ENCODE measurements around the gene HMGCLL1. TPM values are rescaled to one million over a fixed set of nuclear protein-coding genes. Genes with fewer than 3 reads are reported as not detected.

The HMGCLL1 gene
- total RNA-seq, 3 donors from 2014 or later = 0.27 to 1.0 (median 0.46) TPM

DNA sequence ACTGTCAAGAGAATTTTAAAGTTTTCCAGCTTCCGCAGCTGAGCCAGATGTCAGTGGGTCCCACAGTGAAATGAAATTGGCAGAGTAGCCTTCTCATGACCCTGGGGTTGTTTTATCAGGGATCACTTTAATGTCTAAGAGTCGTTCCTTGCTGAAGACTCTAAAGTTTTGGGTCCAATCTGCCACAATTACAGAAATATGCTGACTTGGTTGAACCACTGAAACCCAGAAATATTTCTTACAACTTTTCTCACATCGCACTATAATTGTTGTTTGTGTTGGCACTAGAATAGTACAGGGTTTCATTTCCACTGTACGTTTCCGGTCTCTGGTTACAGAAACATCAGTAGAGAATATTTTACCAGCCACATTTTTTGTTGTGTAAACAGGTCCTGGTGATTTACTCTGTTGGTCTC, 109.0 kb downstream of the HMGCLL1 start:
- intact Hi-C loops (cut with DNase I, micrococcal nuclease) = no loop called here
- H3K4me3 ChIP-seq = no peak overlapping the region
- H3K36me3 ChIP-seq (ENCODE audit: low read depth) = no peaks in the 10 kb centered on the region
- ATAC-seq (no peak), DNase-seq (no peak)
- H3K9me3 ChIP-seq = no peaks in the 10 kb centered on the region
- TF ChIP-seq, protein P1, sequence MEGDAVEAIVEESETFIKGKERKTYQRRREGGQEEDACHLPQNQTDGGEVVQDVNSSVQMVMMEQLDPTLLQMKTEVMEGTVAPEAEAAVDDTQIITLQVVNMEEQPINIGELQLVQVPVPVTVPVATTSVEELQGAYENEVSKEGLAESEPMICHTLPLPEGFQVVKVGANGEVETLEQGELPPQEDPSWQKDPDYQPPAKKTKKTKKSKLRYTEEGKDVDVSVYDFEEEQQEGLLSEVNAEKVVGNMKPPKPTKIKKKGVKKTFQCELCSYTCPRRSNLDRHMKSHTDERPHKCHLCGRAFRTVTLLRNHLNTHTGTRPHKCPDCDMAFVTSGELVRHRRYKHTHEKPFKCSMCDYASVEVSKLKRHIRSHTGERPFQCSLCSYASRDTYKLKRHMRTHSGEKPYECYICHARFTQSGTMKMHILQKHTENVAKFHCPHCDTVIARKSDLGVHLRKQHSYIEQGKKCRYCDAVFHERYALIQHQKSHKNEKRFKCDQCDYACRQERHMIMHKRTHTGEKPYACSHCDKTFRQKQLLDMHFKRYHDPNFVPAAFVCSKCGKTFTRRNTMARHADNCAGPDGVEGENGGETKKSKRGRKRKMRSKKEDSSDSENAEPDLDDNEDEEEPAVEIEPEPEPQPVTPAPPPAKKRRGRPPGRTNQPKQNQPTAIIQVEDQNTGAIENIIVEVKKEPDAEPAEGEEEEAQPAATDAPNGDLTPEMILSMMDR (IDR thresholded peaks at IDR 0.05) = no peak
- no peaks in the 10 kb centered on the region for H3K4me1 ChIP-seq (ENCODE audit: low read depth)

DNA sequence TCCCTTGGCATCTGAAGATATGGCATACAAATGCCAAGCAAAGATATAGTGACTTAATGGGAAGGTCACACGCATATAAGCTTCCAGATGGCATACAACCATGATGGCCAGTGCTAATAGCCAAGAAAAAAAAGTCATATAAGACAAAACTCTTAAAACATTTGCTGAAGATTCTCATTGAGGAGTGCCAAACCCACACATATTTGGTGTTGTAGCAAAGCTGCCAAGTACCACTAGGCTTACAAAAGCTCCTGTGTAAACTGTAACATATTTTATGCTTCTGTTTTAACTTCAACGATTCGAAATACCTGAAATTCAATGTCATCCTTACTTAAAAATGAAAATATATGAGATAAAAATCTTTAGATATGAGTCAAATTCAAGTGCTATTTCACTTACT, 123.0 kb downstream of the HMGCLL1 start:
- intact Hi-C loops (cut with DNase I, micrococcal nuclease) = loop anchor here in 1 of 2 donors (10.0 kb wide), 1 partner anchor 429 kb away; no protein-coding TSS in a partner anchor
- no peaks in the 10 kb centered on the region for H3K9me3 ChIP-seq
- no peaks in the 10 kb centered on the region for H3K36me3 ChIP-seq (ENCODE audit: low read depth)
- TF ChIP-seq, protein P1 (IDR thresholded peaks at IDR 0.05) = no peak
- H3K4me3 ChIP-seq = no peak overlapping the region
- ATAC-seq (no peak), DNase-seq (no peak)
- no peaks in the 10 kb centered on the region for H3K4me1 ChIP-seq (ENCODE audit: low read depth)

DNA sequence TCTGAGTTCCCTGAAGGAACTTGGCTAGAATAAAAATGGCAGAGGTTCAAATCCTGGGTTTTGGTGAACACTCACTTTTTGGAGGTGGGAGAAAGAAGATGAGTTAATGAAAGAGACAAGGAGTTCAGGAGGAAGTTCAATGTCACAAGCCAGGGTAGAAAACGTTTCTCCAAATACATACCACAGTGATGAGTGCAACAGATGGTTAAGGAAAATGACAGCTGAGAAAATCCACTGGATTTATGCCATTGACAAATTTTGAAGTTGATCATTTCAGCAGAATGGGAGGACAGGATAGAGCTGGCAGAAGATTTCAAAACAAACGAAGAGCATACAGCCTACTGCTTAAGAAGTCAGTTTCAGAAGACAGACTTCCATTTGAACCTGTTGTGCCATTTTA, 129.0 kb downstream of the HMGCLL1 start:
- no peaks in the 10 kb centered on the region for H3K36me3 ChIP-seq (ENCODE audit: low read depth)
- DNase-seq = no peak
- ATAC-seq = no peak
- no peaks in the 10 kb centered on the region for H3K4me1 ChIP-seq (ENCODE audit: low read depth)
- H3K9me3 ChIP-seq = no peaks in the 10 kb centered on the region
- intact Hi-C loops (cut with DNase I, micrococcal nuclease) = loop anchor here in 1 of 2 donors (10.0 kb wide), 1 partner anchor 435 kb away; no protein-coding TSS in a partner anchor
- TF ChIP-seq, protein P1 (IDR thresholded peaks at IDR 0.05) = no peak
- H3K4me3 ChIP-seq = no peak overlapping the region

DNA sequence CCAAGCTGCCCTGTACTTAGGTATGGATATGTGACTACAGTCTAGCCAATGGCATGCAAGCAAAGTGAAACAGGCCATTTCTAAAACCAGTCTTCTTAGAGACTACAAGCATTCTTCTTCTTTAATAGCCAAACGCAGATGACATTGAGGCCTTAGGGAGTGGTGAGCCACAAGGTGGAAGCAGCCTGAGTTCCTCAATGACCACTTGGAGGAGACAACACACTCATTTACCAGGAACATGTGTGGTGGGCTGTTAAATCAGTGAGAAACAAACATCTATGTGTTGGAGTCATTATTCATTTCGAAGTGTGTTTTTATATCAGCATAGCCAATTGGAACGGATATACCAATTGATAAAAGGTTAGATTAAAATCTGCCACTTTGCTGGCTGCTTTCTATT, 129.8 kb downstream of the HMGCLL1 start:
- Histone ChIP-seq H3K4me3 (no peak overlapping the region), H3K4me1 (ENCODE audit: low read depth) (no peaks in the 10 kb centered on the region), H3K36me3 (ENCODE audit: low read depth) (no peaks in the 10 kb centered on the region), H3K9me3 (no peaks in the 10 kb centered on the region)
- intact Hi-C loops (cut with DNase I, micrococcal nuclease) = no loop called here
- TF ChIP-seq, protein P1 (IDR thresholded peaks at IDR 0.05) = no peak
- no peak for ATAC-seq
- no peak for DNase-seq

DNA sequence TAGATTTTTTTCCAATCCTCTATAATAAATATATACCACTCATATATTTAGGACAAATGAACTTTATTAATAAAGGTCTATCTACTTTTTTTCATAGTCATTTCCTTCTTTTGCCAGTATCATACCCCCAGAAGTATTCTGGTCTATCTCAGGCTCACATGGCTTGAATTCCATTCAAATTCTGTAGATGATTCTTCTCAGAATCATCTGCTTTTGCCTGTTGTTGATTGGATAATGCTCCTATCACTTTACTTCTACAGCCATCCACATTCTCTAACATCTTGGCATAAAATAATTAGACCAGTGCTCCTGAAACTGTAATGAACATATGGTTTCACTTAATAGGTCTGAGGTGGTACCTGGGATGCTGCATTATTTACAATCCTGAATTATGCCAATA, 130.5 kb downstream of the HMGCLL1 start:
- no peak overlapping the region for H3K4me3 ChIP-seq
- H3K36me3 ChIP-seq (ENCODE audit: low read depth) = no peaks in the 10 kb centered on the region
- H3K4me1 ChIP-seq (ENCODE audit: low read depth) = no peaks in the 10 kb centered on the region
- DNase-seq = no peak
- TF ChIP-seq, protein P1 (IDR thresholded peaks at IDR 0.05) = no peak
- no peaks in the 10 kb centered on the region for H3K9me3 ChIP-seq
- intact Hi-C loops (cut with DNase I, micrococcal nuclease) = no loop called here
- no peak for ATAC-seq

DNA sequence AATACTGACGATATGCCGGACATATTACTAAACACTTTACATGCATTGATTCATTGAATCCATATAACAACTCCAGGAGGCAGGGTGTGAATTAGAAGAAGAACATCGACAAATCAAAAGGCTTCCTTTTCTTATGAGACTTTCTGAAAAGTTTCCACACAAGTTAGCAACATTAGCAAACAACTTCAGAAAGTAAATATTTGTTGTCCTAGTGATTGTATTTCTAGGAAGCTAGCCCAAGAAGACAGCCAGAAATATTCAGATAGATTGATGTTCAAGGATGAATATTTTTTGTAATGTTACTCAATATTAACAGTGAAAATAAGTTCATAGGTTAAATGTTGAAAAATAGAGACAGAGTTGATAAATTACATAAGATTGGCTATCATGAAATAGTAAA, 131.1 kb downstream of the HMGCLL1 start:
- H3K9me3 ChIP-seq = no peaks in the 10 kb centered on the region
- H3K36me3 ChIP-seq (ENCODE audit: low read depth) = no peaks in the 10 kb centered on the region
- no peak for DNase-seq
- no peak for ATAC-seq
- H3K4me1 ChIP-seq (ENCODE audit: low read depth) = no peaks in the 10 kb centered on the region
- TF ChIP-seq, protein P1 (IDR thresholded peaks at IDR 0.05) = no peak
- H3K4me3 ChIP-seq = no peak overlapping the region
- intact Hi-C loops (cut with DNase I, micrococcal nuclease) = no loop called here

Data from mucosa of descending colon (tissue), 3 donors.